Measurements from ENCODE around the gene ZNF853. TPM values are rescaled to one million over a fixed set of nuclear protein-coding genes. Genes with fewer than 3 reads are reported as not detected.

ZNF853 gene
- total and polyA plus RNA-seq, 10 donors = 1.3 to 10.1 (median 4.5) TPM

GRCh38 chr7:6607651-6608051 is 7.8 kb upstream of the ZNF853 start:
- Histone ChIP-seq H3K4me1 (peaks cover 0 to under 1% (median 0%) of the 10 kb centered on the region in 6 donors), H3K27ac (no peak overlapping the region), H3K27me3 (replicated peaks in 1 of 7) (no peaks in the 10 kb centered on the region), H3K4me3 (no peak overlapping the region), H3K36me3 (peaks cover 0 to 84% (median 63%) of the 10 kb centered on the region in 6 donors), H3K9me3 (no peaks in the 10 kb centered on the region)
- TF ChIP-seq POLR2A (IDR thresholded peaks at IDR 0.05) (no peak), CTCF (IDR thresholded peaks at IDR 0.05 in 8 of 11, conservative IDR thresholded peaks at IDR 0.05 in 3 of 11) (no peak), POLR2AphosphoS5 (IDR thresholded peaks at IDR 0.05) (no peak)
- no peak for DNase-seq
- WGBS, 5 donors = 89 to 95% (median 94%) methylated on average over 32 to 38 of the region's 38 CpGs
- intact Hi-C loops (cut with DNase I; ENCODE audit: low total_unique reads) = no loop called here

- peaks cover 0 to 80% (median 59%) of the 10 kb centered on the region in 6 donors for H3K36me3 ChIP-seq
- no peak overlapping the region for H3K27ac ChIP-seq
- no peaks in the 10 kb centered on the region for H3K4me1 ChIP-seq
- no peak for DNase-seq
- no peak overlapping the region for H3K4me3 ChIP-seq
- H3K27me3 ChIP-seq (replicated peaks in 1 of 7) = no peaks in the 10 kb centered on the region
- TF ChIP-seq POLR2A (IDR thresholded peaks at IDR 0.05) = no peak
- TF ChIP-seq POLR2AphosphoS5 (IDR thresholded peaks at IDR 0.05) = no peak
- no peak for TF ChIP-seq CTCF (IDR thresholded peaks at IDR 0.05 in 8 of 11, conservative IDR thresholded peaks at IDR 0.05 in 3 of 11)
- WGBS, 5 donors = 91 to 95% (median 94%) methylated on average over 21 to 27 of the region's 27 CpGs
- intact Hi-C loops (cut with DNase I; ENCODE audit: low total_unique reads) = no loop called here
- no peaks in the 10 kb centered on the region for H3K9me3 ChIP-seq
Observed at GRCh38 chr7:6608081-6608480, 7.3 kb upstream of the ZNF853 start.

- 94 to 97% (median 96%) methylated on average over 12 of the region's 12 CpGs for WGBS, 5 donors
- Histone ChIP-seq H3K4me3 (no peak overlapping the region), H3K36me3 (peaks cover 0 to 73% (median 52%) of the 10 kb centered on the region in 6 donors), H3K4me1 (no peaks in the 10 kb centered on the region), H3K27ac (no peak overlapping the region), H3K27me3 (replicated peaks in 1 of 7) (peaks cover 0 to 4% (median 0%) of the 10 kb centered on the region in 7 donors), H3K9me3 (no peaks in the 10 kb centered on the region)
- no peak for TF ChIP-seq CTCF (IDR thresholded peaks at IDR 0.05 in 8 of 11, conservative IDR thresholded peaks at IDR 0.05 in 3 of 11)
- no peak for TF ChIP-seq POLR2A (IDR thresholded peaks at IDR 0.05)
- no peak for TF ChIP-seq POLR2AphosphoS5 (IDR thresholded peaks at IDR 0.05)
- no peak for DNase-seq
- intact Hi-C loops (cut with DNase I; ENCODE audit: low total_unique reads) = no loop called here
Observed at GRCh38 chr7:6608794-6609193, 6.6 kb upstream of the ZNF853 start.

- 67 to 78% (median 77%) methylated on average over 6 to 7 of the region's 7 CpGs for WGBS, 5 donors
- Histone ChIP-seq H3K27ac (no peak overlapping the region), H3K4me3 (no peak overlapping the region), H3K9me3 (no peaks in the 10 kb centered on the region), H3K27me3 (replicated peaks in 1 of 7) (peaks cover 0 to 35% (median 0%) of the 10 kb centered on the region in 7 donors), H3K4me1 (peaks cover 4 to 28% (median 16%) of the 10 kb centered on the region in 6 donors), H3K36me3 (peaks cover 0 to 32% (median 18%) of the 10 kb centered on the region in 6 donors)
- intact Hi-C loops (cut with DNase I; ENCODE audit: low total_unique reads) = no loop called here
- no peak for DNase-seq
- no peak for TF ChIP-seq CTCF (IDR thresholded peaks at IDR 0.05 in 8 of 11, conservative IDR thresholded peaks at IDR 0.05 in 3 of 11)
- TF ChIP-seq POLR2A (IDR thresholded peaks at IDR 0.05) = no peak
- TF ChIP-seq POLR2AphosphoS5 (IDR thresholded peaks at IDR 0.05) = no peak
Observed at GRCh38 chr7:6612819-6613218, 2.6 kb upstream of the ZNF853 start.

Data from spleen (tissue), 11 donors.